HEK293 (cell line): ENCODE measurements around the gene FAM168B.

Source experiments
- CTCF ChIA-PET: fragments of 350-600 bp; formaldehyde crosslinking; extraction: SDS; loops from one replicate; lab custom pipeline; 2021; ENCODE audit warnings: antibody characterized with exemption; lab: Yijun Ruan, JAX
- POLR2A ChIA-PET: fragments of 300-600 bp; formaldehyde crosslinking; extraction: SDS; loops from one replicate; lab custom pipeline; 2020; ENCODE audit warnings: antibody characterized with exemption, inconsistent platforms; lab: Yijun Ruan, JAX
- H3K27ac ChIP-seq: fragments of 200-500 bp; sonication (Bioruptor generic); 2 replicates; pipeline ENCODE4 v1.5.1; 2014; ENCODE audit warnings: low read depth, low read length, control low read depth, inconsistent platforms; ENCODE audit errors: extremely low read depth
- H3K36me3 ChIP-seq, 2 experiments: fragments of 200-500 bp in 1 of 2; sonication (Bioruptor generic) in 1 of 2; 1 replicate in 1 of 2; 2 replicates in 1 of 2; pipeline ENCODE4 v1.5.1; 2014 to 2017; ENCODE audit warnings: inconsistent platforms in 2 of 2, low read length in 2 of 2; ENCODE audit not compliant: control insufficient read depth in 2 of 2, insufficient read depth in 1 of 2
- H3K4me1 ChIP-seq: fragments of 200-500 bp; sonication (Bioruptor generic); 2 replicates; pipeline ENCODE4 v1.5.1; 2014; ENCODE audit warnings: mild to moderate bottlenecking, low read length, inconsistent platforms; ENCODE audit not compliant: control insufficient read depth, insufficient read depth
- H3K4me3 ChIP-seq: 2 replicates; pipeline ENCODE4 v1.5.1; 2011; ENCODE audit warnings: low read depth, mild to moderate bottlenecking, control low read depth, low read length, moderate library complexity
- H3K9me3 ChIP-seq: fragments of 200-500 bp; sonication (Bioruptor generic); 2 replicates; pipeline ENCODE4 v1.5.1; 2014; ENCODE audit warnings: low read depth, low read length, inconsistent platforms; ENCODE audit not compliant: control insufficient read depth, insufficient read depth
- AEBP2 ChIP-seq: fragments of 450-650 bp; formaldehyde crosslinking; IDR thresholded peaks from 2 replicates; pipeline ENCODE4 v1.5.1; 2016; ENCODE audit warnings: missing biosample characterization, missing genetic modification characterization, borderline replicate concordance
- BCL11B ChIP-seq: fragments of 450-650 bp; formaldehyde crosslinking; IDR thresholded peaks from 2 replicates; pipeline ENCODE4 v1.5.1; 2016; ENCODE audit warnings: low read depth, missing biosample characterization, missing genetic modification characterization
- HOXD13 ChIP-seq: sonication (generic); formaldehyde crosslinking; IDR thresholded peaks from 2 replicates; pipeline ENCODE4 v1.8.0; 2022; ENCODE audit warnings: missing genetic modification reagents, borderline replicate concordance
- KLF10 ChIP-seq: fragments of 450-650 bp; IDR thresholded peaks from 2 replicates; pipeline ENCODE4 v1.5.1; 2018; ENCODE audit warnings: missing biosample characterization, mild to moderate bottlenecking, missing genetic modification characterization
- KLF9 ChIP-seq: fragments of 450-650 bp; formaldehyde crosslinking; IDR thresholded peaks from 2 replicates; pipeline ENCODE4 v1.5.1; 2016; ENCODE audit warnings: missing biosample characterization, missing genetic modification characterization, low read depth
- OVOL3 ChIP-seq: fragments of 450-650 bp; formaldehyde crosslinking; IDR thresholded peaks from 2 replicates; pipeline ENCODE4 v1.5.1; 2016; ENCODE audit warnings: missing biosample characterization, missing genetic modification characterization
- PRDM6 ChIP-seq: fragments of 450-650 bp; formaldehyde crosslinking; IDR thresholded peaks from 2 replicates; pipeline ENCODE4 v1.5.1; 2017; ENCODE audit warnings: missing biosample characterization, missing genetic modification characterization
- REST ChIP-seq: fragments of 450-650 bp; formaldehyde crosslinking; IDR thresholded peaks from 2 replicates; pipeline ENCODE4 v1.5.1; 2016; ENCODE audit warnings: missing biosample characterization, missing genetic modification characterization
- ZBTB10 ChIP-seq: fragments of 450-650 bp; formaldehyde crosslinking; IDR thresholded peaks from 2 replicates; pipeline ENCODE4 v1.5.1; 2016; ENCODE audit warnings: missing biosample characterization, missing genetic modification characterization
- ZNF10 ChIP-seq: fragments of 450-650 bp; formaldehyde crosslinking; IDR thresholded peaks from 2 replicates; pipeline ENCODE4 v1.5.1; 2017; ENCODE audit warnings: missing biosample characterization, missing genetic modification characterization
- ZNF114 ChIP-seq: fragments of 450-650 bp; formaldehyde crosslinking; IDR thresholded peaks from 2 replicates; pipeline ENCODE4 v1.5.0; 2017; ENCODE audit warnings: missing biosample characterization, missing genetic modification characterization
- ZNF174 ChIP-seq: fragments of 450-650 bp; formaldehyde crosslinking; IDR thresholded peaks from 2 replicates; pipeline ENCODE4 v1.5.0; 2017; ENCODE audit warnings: missing biosample characterization, mild to moderate bottlenecking, missing genetic modification characterization
- ZNF23 ChIP-seq: fragments of 450-650 bp; formaldehyde crosslinking; IDR thresholded peaks from 2 replicates; pipeline ENCODE4 v1.5.1; 2016; ENCODE audit warnings: missing biosample characterization, missing genetic modification characterization, borderline replicate concordance
- ZNF416 ChIP-seq: fragments of 450-650 bp; formaldehyde crosslinking; IDR thresholded peaks from 2 replicates; pipeline ENCODE4 v1.5.1; 2016; ENCODE audit warnings: missing biosample characterization, missing genetic modification characterization
- ZNF521 ChIP-seq: fragments of 450-650 bp; formaldehyde crosslinking; IDR thresholded peaks from 2 replicates; pipeline ENCODE4 v1.5.1; 2017; ENCODE audit warnings: missing biosample characterization, mild to moderate bottlenecking, missing genetic modification characterization
- ZNF529 ChIP-seq: fragments of 450-650 bp; formaldehyde crosslinking; IDR thresholded peaks from 2 replicates; pipeline ENCODE4 v1.5.1; 2017; ENCODE audit warnings: missing genetic modification characterization, missing biosample characterization; ENCODE audit not compliant: insufficient replicate concordance
- ZNF548 ChIP-seq: fragments of 450-650 bp; formaldehyde crosslinking; IDR thresholded peaks from 2 replicates; pipeline ENCODE4 v1.5.1; 2016; ENCODE audit warnings: missing biosample characterization, missing genetic modification characterization
- ZNF560 ChIP-seq: fragments of 450-650 bp; formaldehyde crosslinking; IDR thresholded peaks from 2 replicates; pipeline ENCODE4 v1.5.1; 2017; ENCODE audit warnings: missing biosample characterization, missing genetic modification characterization, borderline replicate concordance
- ZNF621 ChIP-seq: fragments of 450-650 bp; formaldehyde crosslinking; IDR thresholded peaks from 2 replicates; pipeline ENCODE4 v1.5.1; 2017; ENCODE audit warnings: missing biosample characterization, missing genetic modification characterization
- ZNF658 ChIP-seq: fragments of 450-650 bp; formaldehyde crosslinking; IDR thresholded peaks from 2 replicates; pipeline ENCODE4; 2016; ENCODE audit warnings: missing biosample characterization, missing genetic modification characterization
- ZSCAN5A ChIP-seq: fragments of 450-650 bp; formaldehyde crosslinking; IDR thresholded peaks from 2 replicates; pipeline ENCODE4 v1.5.1; 2016; ENCODE audit warnings: missing biosample characterization, missing genetic modification characterization

The FAM168B gene

GRCh38 chr2:131023758-131024157, 69.5 kb downstream of the FAM168B start:
- Histone ChIP-seq H3K4me1 (no peaks in the 10 kb centered on the region), H3K4me3 (no peak overlapping the region), H3K9me3 (no peaks in the 10 kb centered on the region), H3K36me3 (no peaks in the 10 kb centered on the region), H3K27ac (no peak overlapping the region)
- ChIA-PET CTCF (interaction anchor here (1.7 kb wide), 1 partner anchor 59 kb away, joined by 3 read pairs; no protein-coding TSS in a partner anchor), POLR2A (interaction anchor here (1.5 kb wide), 1 partner anchor 69 kb away, joined by 3 read pairs; the partner anchor contains the start of gene FAM168B)
- no peak for TF ChIP-seq ZNF621 (tag by site-specific recombination)
- no peak for TF ChIP-seq ZNF10 (tag by site-specific recombination)
- no peak for TF ChIP-seq ZNF548 (tag by site-specific recombination)
- TF ChIP-seq ZNF174 (tag by site-specific recombination) = no peak
- no peak for TF ChIP-seq ZNF114 (tag by site-specific recombination)
- no peak for TF ChIP-seq KLF9 (tag by site-specific recombination)
- TF ChIP-seq ZNF521 (tag by site-specific recombination) = no peak
- no peak for TF ChIP-seq ZNF416
- TF ChIP-seq KLF10 (tag by site-specific recombination) = no peak
- TF ChIP-seq HOXD13 (CRISPR knock-in tag) = no peak
- no peak for TF ChIP-seq ZNF529 (tag by site-specific recombination)

DNA sequence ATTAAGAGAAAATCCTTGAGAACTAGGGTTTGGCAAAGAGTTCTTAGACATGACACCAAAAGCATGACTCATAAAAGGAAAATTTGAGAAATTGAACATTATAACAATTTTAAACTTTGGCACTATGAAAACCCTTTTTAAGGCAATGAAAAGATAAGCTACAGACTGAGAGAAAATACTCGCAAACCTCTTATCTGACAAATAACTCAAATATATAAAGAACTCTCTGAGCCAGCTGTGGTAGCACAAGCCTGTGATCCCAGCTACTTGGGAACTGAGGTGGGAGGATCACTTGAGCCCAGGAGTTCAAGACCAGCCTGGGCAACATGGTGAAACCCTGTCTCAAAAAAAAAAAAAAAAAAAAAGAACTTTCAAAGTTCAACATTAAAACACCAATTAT, 70.5 kb downstream of the FAM168B start:
- H3K9me3 ChIP-seq = no peaks in the 10 kb centered on the region
- H3K4me1 ChIP-seq = no peaks in the 10 kb centered on the region
- ChIA-PET POLR2A (interaction anchor here (0.6 to 1.5 kb wide), 3 partner anchors 21 to 70 kb away, joined by 3 to 5 read pairs (median 4); partner anchors contain the start of gene FAM168B), CTCF (interaction anchor here (0.6 kb wide), 1 partner anchor 651 kb away, joined by 3 read pairs; no protein-coding TSS in a partner anchor)
- H3K4me3 ChIP-seq = no peak overlapping the region
- TF ChIP-seq ZNF23 = no peak
- no peak for TF ChIP-seq BCL11B (tag by site-specific recombination)
- no peak for TF ChIP-seq ZNF416
- no peak for TF ChIP-seq ZSCAN5A (tag by site-specific recombination)
- no peak for TF ChIP-seq ZBTB10 (tag by site-specific recombination)
- TF ChIP-seq ZNF560 (tag by site-specific recombination) = no peak
- TF ChIP-seq REST (tag by site-specific recombination) = no peak
- no peak for TF ChIP-seq PRDM6 (tag by site-specific recombination)
- TF ChIP-seq ZNF658 (tag by site-specific recombination) = no peak
- no peak for TF ChIP-seq OVOL3 (tag by site-specific recombination)
- TF ChIP-seq AEBP2 (tag by site-specific recombination) = no peak
- no peaks in the 10 kb centered on the region for H3K36me3 ChIP-seq
- H3K27ac ChIP-seq = no peak overlapping the region
